Measurements from ENCODE around the gene ACSS3.

DNA sequence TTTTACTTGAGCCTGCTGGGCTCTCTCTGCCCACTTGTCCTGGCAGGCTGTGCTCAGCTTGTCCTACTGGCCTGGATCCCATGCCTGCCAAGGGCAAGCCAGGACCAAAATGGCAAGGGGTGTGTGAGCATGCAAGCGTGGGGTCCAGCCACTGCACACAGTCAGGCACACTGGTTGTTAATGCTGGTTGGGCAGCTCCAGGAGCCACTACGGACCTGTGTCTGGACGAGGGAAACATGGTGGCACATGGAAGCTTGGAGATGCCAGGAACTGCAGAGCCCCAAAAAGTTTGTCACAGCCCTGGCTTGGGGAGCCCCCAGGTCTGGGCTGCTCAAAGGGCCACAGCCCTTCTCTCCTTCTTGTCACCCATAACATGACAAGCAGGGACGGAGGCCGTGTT is 83.8 kb downstream of the ACSS3 start:
- no peak for TF ChIP-seq REST (IDR thresholded peaks at IDR 0.05; ENCODE audit: low read depth, low read length)
- TF ChIP-seq FOSL2 (IDR thresholded peaks at IDR 0.05; ENCODE audit: borderline replicate concordance, low read depth), result no peak
- no peak for TF ChIP-seq SIN3A (IDR thresholded peaks at IDR 0.05; ENCODE audit: borderline replicate concordance, low read depth, low read length)
- TF ChIP-seq, protein P1, sequence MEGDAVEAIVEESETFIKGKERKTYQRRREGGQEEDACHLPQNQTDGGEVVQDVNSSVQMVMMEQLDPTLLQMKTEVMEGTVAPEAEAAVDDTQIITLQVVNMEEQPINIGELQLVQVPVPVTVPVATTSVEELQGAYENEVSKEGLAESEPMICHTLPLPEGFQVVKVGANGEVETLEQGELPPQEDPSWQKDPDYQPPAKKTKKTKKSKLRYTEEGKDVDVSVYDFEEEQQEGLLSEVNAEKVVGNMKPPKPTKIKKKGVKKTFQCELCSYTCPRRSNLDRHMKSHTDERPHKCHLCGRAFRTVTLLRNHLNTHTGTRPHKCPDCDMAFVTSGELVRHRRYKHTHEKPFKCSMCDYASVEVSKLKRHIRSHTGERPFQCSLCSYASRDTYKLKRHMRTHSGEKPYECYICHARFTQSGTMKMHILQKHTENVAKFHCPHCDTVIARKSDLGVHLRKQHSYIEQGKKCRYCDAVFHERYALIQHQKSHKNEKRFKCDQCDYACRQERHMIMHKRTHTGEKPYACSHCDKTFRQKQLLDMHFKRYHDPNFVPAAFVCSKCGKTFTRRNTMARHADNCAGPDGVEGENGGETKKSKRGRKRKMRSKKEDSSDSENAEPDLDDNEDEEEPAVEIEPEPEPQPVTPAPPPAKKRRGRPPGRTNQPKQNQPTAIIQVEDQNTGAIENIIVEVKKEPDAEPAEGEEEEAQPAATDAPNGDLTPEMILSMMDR (IDR thresholded peaks at IDR 0.05), result no peak
- no peak for TF ChIP-seq EZH2phosphoT487 (IDR thresholded peaks at IDR 0.05; ENCODE audit: borderline replicate concordance, low read depth)
- no peak for TF ChIP-seq EP300 (IDR thresholded peaks at IDR 0.05; ENCODE audit: borderline replicate concordance in 1 of 2, low read depth in 1 of 2, low read length in 1 of 2)
- no peak for TF ChIP-seq ELF1 (IDR thresholded peaks at IDR 0.05)
- no peak for TF ChIP-seq GATA2 (CRISPR knock-in tag; IDR thresholded peaks at IDR 0.05)
